Ammon's horn (tissue), 1 donor: ENCODE measurements around the gene ANGPT4.

Experiments
- DNase-seq: peaks from one replicate; pipeline ENCODE4 v3.0.0-alpha.2; 2016; ENCODE audit warnings: low spot score

The ANGPT4 gene

GRCh38 chr20:940926-941325, 24.8 kb upstream of the ANGPT4 start:
- DNase-seq, result no peak

- DNase-seq, result no peak
These were observed 23.5 kb upstream of the ANGPT4 start for GRCh38 chr20:939606-940005.

GRCh38 chr20:934186-934840, 18.2 kb upstream of the ANGPT4 start:
- DNase-seq, result no peak

DNA sequence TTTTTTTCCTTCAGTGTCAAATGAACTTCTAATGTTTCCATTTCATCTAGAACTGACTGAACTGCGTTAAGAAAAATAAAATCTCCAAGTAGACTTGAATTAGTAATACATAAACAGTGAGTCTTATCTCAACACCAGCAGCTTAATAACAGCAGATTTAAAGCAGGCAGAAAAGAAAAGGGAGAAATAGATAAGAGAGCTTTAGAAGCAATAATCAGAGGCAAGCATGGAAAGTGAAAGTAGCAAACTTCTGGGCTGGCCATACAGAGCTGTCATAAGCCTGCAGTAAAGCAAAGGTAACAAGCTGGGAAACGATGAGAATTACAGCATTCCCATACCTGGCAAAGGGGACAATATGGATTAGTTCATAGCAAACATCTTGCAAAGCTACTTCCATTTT, 16.9 kb upstream of the ANGPT4 start:
- no peak for DNase-seq

DNA sequence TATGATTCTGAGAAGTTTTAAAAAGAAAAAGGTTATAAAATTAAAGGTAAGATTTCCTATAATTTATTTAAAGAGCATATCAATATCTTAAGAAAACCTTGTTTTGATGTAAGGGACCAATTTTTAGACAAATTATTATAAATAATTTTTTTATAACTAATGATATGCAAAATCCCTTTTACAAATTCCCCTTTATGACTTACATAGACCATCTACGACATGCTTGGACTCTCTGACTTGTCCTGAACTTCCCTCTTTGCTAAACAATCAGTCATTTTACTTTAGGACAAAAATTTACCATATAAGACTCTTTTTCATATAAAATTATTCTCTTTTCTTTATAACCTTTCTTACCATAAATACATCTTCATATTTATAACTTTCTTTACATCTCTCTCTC, 15.3 kb upstream of the ANGPT4 start:
- no peak for DNase-seq

DNA sequence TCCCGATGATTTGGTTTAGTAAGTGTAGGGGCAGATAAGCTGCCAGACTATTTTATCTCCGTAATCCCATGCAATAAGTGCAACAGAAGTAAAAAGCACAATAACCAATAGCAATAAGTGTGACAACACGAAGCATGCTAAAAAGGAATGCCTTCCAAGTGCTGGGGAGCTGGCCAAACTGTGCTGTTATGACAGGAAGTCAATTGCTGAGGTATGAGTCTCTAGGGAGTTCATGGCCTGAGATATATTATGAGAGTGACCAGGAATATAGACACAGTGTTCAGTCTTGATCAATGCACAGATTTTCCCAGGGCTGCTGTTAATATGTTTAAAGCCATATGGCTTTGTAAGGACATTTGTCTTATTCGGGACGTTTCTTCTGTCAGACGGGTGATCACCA, 10.5 kb upstream of the ANGPT4 start:
- no peak for DNase-seq

- DNase-seq, result no peak
These were observed 9.4 kb upstream of the ANGPT4 start for GRCh38 chr20:925516-925915.

DNA sequence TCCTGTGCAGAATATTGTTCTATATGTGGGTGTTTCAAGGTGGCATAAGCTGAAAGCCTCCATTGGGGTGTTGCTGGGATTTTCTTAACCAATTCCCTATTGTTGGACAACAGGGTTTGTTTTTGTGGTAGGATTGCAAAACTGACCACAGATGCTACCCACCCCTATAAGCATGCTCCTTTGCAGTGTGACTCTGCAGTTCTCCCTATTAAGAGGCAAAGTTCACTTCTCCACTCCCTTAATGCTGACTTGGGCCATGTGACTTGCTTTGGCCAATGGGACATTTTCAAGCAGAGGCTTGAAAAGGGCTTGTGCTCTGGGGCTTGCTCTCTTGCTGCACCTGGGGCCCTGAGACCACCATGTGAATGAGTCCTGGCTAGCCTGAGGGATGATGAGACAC, 8.5 kb upstream of the ANGPT4 start:
- no peak for DNase-seq

GRCh38 chr20:922781-923180, 6.6 kb upstream of the ANGPT4 start:
- no peak for DNase-seq

- no peak for DNase-seq
These were observed 4.9 kb upstream of the ANGPT4 start for GRCh38 chr20:921068-921467.

GRCh38 chr20:920311-920710, 4.2 kb upstream of the ANGPT4 start:
- no peak for DNase-seq

DNA sequence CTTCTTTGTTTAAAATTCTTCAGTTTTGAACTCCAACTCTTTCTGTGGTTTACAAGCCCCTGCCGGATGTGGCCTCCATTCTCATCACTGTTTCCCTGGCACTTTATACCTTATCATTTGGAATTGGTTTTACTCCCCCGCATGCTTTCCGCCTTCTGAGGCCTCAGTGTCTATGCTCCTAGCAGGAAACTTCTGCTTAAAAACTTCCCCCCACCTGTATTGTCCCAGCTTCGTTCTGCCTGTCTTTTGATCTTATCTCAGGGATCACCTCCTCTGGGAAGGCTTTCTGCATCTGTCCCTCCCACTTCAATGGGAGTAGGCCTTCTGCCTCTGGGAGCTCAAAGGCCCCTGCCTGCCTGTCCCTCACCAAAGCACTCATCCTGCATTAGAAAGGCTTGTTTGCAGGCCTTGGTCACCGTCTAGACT, 3.4 kb upstream of the ANGPT4 start:
- DNase-seq, result no peak

GRCh38 chr20:917416-917815, 1.3 kb upstream of the ANGPT4 start:
- DNase-seq, result no peak

- DNase-seq, result no peak
These were observed 691 bp upstream of the ANGPT4 start for GRCh38 chr20:916825-917224.

GRCh38 chr20:914727-915498, 1.2 kb downstream of the ANGPT4 start:
- DNase-seq, result peak; percentile 22

DNA sequence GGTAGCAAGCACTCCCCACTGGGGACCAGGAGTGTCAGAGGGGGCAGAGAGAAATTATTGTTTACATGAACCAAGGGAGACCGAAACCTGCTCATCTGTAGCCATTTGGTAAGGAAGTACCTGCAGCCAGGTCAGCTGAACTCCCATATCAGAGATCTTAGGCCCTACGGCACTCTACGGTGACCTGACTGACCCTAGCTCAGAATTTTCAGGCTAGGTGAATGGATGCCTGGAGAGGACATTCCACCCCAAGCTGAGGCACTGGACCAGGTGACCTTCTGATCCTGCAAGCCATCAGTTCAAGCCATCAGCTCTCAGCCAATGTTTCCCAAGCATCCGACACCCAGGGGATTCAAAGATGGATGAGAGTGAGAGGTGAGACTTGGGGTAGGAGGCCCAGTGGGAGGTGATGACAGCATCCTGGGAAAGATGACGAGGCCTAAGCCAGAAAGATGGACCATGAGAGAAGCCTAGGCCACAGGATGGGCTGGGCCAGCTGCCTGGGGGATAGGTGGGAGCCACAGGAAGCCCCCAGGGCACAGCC, 2.8 kb downstream of the ANGPT4 start:
- no peak for DNase-seq

GRCh38 chr20:911882-912600, 4.1 kb downstream of the ANGPT4 start:
- DNase-seq, result no peak

GRCh38 chr20:910870-911770, 5.0 kb downstream of the ANGPT4 start:
- no peak for DNase-seq

DNA sequence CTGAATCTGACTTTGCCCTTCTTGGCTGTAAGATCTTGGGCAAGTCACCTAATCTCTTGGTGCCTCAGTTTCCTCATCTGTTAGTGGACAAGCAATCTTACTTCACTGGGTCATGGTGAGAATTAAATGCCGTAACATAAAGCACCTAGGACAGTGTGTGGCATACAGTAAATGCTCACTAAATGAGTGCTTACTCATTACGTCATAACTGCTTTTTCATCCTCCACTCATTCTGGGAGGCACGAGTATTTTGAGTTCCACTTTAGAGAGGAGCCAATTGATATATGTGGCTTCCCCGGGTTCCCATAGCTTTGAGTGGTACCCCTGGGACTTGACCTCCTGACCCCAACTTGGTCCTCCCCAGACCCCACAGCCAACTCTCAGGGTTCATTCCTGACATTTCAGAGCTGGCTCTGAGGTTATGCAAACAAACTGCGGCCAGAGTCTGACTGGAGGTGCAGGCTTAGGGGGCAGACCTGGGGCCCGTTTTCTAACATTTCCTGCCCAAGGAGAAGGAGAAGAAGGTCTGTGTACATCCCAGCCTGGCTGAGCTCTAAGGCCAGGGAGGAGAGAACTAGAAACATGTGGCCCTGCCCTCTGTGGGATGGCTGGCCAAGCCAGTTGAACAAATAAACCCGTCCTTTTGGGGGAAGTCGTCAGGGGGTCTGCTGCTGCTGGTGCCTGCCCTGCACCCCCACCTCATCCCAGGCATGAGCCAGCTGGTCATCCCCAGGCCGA, 5.8 kb downstream of the ANGPT4 start:
- no peak for DNase-seq

DNA sequence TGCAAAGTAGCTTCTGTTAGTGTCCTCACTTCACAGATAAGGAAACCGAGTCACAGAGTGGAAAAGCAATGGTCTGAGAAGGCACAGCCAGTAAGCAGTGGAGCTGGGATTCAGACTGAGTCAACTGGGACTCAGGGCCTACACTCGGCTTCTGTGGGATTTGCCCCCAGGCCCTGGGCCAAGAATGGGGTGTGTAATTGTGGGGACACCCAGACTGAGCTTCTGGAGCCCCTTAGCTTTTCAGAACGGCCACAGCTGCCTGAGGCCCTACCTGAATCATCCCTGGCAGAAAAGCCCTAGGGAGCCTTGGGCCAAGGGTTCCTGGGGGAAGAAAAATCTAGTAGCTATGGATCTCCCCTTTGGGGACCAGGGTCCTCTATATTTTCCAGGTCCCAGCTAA, 6.5 kb downstream of the ANGPT4 start:
- DNase-seq, result no peak

GRCh38 chr20:906703-907270, 9.3 kb downstream of the ANGPT4 start:
- DNase-seq, result no peak
